Measurements from ENCODE around the gene NPM1.

The NPM1 gene

DNA sequence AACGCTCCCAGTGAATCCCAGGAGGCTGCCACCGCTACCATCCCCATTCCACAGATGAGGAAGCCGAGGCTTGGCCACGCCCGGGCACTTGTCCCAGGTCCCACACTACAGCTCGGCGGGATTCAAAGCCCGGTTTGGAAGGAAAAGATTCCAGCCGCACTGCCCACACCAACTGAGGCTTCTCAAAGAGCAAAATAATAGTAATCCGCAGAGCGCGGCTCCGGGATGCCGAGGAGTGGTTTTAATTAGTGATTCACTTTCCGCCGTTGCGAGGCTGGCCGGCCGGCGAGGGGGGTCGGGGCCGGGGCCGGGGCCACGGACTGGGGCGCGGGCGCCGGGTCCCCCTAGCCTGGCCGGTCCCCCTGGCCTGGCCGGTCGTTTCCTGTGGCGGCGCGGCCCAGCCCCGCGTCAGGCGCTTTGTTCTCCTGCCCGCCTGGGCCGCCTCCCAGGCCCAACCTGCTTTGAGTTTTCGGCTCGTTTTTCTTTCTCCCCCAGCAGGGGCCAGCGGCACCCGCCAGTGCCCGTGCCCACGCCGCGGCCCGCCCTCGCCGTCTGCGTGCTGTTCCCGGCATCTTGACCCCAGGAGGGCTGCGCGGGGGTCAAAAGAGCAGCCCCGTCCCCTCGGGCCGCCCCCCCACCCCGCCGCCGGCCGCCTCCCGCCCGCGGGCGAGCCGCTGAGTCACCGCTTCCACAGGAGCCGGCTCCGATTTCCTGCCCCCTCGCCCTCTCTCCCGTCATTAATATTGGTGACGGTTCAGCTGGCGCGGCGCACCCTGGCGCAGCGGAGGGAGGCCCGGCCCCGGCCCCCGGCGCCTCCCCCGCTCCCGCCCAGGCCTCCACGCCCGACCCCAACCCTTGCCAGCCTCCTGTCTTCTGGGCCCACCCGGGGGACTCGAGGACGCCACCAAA lies 63.0 kb downstream of the NPM1 start:
- peak; percentile 86 for DNase-seq (ENCODE audit: low read depth)

DNA sequence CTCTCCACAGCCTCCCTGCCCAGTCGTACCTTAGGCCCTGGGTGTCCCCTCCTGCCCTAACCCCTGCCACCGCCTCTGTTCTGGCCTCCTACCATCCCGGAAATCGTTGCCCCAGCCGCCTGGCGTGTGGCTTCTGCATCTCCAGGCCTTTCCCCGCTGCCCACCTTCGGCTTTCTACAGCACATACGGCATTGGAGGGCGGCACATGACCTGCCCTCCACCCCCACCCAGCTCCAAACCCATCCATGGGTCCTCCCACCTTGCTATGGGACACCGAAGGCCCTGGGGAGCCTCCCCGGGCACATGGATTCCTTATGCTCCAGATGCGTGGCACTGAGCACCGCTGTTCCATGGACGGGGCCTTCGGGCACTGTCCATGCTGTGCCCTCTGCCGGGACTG lies 63.8 kb downstream of the NPM1 start:
- no peak for DNase-seq (ENCODE audit: low read depth)

DNA sequence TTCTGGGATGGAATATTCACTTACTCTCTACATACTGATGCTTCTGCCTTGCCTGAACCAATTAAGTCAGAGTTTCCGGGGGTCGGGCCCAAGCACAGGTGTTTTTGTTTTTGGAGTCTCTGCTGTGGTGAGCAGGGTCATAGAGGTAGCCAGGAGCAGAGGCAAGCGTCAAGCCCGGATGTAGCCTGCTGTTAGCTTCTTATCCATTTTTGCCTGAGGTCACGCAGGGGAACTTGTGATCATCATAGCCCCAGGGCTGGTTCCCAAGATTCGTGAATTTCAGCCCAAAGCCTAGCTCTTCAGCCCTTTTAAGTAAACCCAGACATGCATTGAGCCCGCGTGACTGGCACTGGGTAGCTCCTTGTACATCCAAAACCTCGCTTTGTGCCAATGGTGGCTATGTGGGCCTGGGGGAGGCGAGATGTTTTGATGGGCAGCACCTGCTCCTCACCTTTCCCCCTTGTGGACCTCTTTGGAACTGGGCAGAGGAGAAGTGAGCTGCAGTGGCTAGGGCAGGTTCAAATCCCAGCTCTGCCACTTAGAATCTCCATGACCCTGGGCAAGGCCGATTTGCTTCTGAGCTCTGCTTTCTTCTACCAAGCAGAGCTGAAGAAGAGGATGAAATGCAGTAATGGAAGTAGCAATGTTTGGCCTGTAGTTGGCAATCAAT lies 65.5 kb downstream of the NPM1 start:
- no peak for DNase-seq (ENCODE audit: low read depth)

DNA sequence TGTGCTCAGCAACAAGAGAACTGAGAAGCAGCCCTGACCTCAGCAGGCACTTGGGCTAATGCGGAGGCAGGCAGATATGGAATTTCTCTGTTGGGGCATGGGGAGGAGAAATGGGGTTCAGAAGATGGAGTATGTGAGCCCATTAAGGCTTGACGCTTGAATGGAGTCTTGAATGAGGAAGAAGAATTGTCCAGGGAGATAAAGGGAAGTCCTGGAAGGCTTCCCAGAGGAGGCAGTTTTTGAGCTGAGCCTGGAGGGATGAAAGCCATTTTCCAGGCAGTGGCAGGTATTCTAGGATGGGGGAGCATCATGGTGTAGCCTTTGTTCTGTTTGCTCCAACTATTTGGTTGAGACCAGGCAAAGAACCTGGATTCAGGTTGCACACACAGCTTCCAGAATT lies 66.3 kb downstream of the NPM1 start:
- DNase-seq (ENCODE audit: low read depth): no peak

DNA sequence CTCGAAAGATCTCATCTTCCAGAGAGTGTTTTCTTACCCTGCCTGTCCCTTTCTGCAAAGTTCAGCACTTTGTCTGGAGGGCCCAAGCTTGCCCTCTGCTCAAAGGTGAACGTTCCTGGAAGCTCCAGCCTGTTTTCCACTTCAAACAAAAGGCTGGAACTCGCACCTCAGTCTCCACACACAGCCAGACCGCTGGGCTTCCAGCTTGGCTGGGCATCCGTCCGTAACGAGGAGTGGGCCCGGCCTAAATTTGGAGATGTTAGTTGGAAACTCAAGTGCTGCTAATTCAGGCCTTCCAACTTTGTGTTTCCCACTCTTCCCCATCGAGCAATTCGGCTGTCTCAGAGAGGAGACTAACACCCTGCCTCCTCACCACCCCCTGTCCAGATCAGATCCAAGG lies 66.9 kb downstream of the NPM1 start:
- no peak for DNase-seq (ENCODE audit: low read depth)

DNA sequence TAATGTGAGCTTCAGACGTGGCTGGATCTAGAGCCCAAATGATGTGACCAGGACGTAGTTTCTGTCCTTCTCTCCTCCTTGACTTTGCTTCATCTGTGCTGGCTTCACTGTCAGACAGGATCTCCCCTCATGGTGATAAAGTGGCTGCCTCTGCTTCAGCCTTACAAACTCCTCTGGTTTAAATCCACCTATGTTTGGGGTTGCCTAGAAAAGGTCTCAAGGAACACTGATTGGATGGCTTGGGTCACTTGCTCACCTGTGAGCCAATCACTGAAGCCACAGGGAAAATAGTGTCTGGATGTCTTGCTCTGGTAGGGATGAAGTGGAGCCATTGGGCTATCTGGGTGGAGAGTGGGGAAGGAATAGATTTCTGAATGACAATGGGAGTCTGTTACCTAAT lies 67.9 kb downstream of the NPM1 start:
- DNase-seq (ENCODE audit: low read depth): no peak

DNA sequence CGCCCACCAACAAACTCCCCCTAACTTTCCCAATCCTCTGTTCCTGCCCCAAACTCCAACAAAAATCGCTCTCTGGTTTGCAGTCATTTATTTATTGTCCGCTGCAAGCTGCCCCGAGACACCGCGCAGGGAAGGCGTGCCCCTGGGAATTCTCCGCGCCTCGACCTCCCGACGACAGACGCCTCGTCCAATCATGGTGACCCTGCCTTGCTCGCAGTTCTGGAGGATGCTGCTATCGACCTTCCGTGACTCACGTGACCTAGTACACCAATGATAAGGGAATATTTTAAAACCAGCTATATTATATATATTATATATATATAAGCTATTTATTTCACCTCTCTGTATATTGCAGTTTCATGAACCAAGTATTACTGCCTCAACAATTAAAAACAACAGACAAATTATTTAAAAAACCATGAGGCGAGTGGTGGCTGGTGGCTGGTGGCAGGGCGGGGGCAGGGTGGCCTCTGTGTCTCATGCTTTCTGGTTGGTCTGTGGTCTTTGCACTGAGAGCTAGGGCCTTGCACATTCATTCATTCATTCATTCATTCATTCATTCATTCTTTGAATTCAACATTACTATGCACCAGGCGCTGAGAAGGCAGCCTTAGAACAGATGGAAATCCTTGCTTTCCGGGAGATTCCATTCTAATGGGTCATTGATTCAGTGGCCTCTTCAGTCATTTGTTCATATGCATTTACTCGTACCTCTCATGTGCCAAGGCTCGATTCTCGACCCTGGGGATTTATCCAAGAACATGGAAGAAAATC lies 69.7 kb downstream of the NPM1 start:
- DNase-seq (ENCODE audit: low read depth): no peak

DNA sequence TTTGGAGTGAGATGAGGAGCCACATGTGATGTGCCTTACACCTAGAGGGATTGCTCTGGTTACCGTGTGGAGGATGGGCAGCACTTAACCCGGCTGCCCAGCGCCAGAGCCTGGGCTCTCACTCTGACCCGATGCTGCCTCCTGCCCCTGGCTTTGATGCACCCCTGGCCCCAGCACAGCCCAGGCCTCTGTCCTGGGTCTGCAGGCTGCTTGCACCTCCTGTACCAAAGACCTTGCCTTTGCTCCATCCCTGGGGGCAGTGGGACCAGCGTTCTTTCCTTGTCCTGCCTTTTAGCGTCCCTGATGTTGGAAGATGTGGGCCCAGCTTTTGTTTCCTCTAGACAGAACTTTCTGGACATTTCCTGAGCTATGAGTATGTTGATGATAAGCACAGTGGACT lies 72.2 kb downstream of the NPM1 start:
- no peak for DNase-seq (ENCODE audit: low read depth)
